NOMO-1 treated with dmso at 0.1 percent for 144 hours (cell line): Measurements from ENCODE around the gene ADORA2A.

Experiments used
- DNase-seq: peaks from one replicate; lab custom pipeline; 2025; ENCODE audit not compliant: unreplicated experiment; lab: John Stamatoyannopoulos, UW

ADORA2A gene

DNA sequence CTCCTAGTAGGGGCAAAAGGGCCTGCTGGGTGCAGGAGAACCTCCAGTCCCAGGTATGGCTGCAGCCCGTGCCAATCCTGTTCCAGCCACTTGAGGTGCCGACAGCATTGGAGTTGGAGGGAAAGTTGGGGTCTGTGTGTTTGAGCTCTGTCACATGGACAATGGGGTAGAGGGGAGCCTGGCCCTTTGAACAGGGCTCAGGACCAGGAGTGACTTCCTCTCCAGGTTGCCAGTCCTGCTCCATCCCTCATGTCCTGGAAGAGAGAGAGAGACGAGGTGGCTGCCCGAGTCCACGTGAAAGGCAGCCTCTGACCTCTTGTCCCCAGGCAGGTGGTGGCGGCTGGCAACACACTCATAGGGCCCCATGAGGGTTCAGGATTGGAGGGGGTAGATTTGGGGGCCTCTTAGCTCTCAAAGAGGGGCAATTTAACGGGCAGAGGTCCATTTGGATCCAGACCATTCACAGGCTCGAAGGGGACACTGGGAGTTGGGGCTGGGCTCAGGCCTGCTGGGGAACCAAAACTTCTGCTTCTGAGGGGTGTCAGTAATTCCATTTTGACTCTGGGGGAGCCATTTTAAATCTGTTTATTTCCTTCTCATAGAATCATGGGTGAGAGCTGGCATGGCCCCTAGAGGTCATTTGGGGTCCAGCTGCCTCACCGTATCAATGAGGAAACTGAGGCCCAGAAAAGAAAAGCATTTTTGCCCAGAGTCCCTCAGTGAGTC is 4.1 kb downstream of the ADORA2A start:
- DNase-seq, result no peak

- no peak for DNase-seq
Observed at GRCh38 chr22:24432059-24432853, 4.9 kb downstream of the ADORA2A start.

- no peak for DNase-seq
Observed at GRCh38 chr22:24433001-24433827, 5.8 kb downstream of the ADORA2A start.

DNA sequence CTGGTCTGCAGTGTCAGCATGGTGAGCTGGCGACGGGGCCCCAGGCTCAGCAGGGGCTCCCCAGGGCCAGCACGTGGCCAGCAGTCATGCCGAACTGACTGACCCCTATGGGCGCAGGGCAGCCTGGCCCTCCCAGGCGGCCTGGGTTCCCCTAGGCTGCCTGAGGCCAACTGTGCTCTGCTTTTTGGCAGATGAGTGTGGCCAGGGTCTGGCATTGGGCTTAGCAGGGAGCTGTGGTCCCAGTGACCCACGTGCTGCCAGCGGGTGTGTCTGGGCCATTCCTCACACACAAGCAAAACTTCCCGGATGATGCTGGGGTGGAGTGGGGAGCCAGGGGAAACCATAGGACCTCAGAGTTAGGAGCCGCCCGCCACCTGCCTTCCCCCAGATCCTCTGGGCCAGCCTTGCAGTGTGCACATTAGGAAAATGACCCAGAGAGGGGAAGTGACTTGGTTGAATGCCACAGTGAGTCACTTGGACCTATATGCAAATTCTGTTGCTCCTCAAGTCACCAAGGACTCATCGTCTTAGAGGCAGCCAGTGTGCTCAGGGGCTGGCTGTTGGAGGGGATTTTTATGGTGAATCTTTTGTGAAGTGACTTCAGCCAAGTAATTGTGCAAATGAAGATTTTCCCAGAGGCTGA is 6.5 kb downstream of the ADORA2A start:
- peak; percentile 82 for DNase-seq

- peak; percentile 75 for DNase-seq
Observed at GRCh38 chr22:24434471-24435322, 7.3 kb downstream of the ADORA2A start.

- no peak for DNase-seq
Observed at GRCh38 chr22:24435323-24435645, 7.9 kb downstream of the ADORA2A start.

GRCh38 chr22:24435861-24436371 is 8.5 kb downstream of the ADORA2A start:
- no peak for DNase-seq

DNA sequence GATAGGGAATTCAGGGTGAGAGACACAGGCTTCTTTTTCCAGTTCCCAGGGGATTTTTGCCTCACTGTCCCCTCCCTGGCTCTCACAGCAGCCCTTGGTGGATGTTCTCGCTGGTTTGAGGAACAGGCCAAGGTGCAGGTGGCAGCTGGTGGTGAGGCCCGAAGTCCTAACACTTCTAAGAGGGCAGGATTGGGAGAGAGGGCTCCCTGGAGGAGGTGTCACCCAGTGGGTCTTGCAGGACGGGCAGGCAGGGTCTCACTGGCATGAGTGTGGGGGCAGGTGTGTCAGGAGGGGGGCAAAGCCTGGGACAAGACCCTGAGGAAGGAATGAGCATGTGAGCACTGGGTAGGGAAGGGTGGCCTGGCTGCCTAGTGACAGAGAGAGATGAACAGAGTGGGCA is 9.2 kb downstream of the ADORA2A start:
- DNase-seq, result no peak

GRCh38 chr22:24437091-24437490 is 9.7 kb downstream of the ADORA2A start:
- no peak for DNase-seq

GRCh38 chr22:24437741-24438328 is 10.4 kb downstream of the ADORA2A start:
- no peak for DNase-seq

DNA sequence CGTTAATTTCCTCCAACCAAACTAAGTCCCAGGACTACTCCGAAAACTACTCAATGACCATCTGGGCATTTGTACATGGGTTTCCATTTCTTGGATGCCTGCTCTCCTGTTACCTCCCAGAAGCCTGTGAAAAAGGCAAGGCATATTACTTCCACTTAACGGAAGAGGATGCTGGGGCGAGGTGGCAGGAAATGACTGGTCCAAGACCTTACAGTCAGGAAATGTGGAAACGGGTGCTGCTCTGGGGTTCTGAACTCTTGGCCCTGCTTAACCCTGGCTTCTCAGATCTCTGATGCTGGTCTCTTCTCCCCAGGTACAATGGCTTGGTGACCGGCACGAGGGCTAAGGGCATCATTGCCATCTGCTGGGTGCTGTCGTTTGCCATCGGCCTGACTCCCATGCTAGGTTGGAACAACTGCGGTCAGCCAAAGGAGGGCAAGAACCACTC is 12.9 kb downstream of the ADORA2A start:
- DNase-seq, result no peak

GRCh38 chr22:24440718-24441405 is 13.5 kb downstream of the ADORA2A start:
- DNase-seq, result no peak

DNA sequence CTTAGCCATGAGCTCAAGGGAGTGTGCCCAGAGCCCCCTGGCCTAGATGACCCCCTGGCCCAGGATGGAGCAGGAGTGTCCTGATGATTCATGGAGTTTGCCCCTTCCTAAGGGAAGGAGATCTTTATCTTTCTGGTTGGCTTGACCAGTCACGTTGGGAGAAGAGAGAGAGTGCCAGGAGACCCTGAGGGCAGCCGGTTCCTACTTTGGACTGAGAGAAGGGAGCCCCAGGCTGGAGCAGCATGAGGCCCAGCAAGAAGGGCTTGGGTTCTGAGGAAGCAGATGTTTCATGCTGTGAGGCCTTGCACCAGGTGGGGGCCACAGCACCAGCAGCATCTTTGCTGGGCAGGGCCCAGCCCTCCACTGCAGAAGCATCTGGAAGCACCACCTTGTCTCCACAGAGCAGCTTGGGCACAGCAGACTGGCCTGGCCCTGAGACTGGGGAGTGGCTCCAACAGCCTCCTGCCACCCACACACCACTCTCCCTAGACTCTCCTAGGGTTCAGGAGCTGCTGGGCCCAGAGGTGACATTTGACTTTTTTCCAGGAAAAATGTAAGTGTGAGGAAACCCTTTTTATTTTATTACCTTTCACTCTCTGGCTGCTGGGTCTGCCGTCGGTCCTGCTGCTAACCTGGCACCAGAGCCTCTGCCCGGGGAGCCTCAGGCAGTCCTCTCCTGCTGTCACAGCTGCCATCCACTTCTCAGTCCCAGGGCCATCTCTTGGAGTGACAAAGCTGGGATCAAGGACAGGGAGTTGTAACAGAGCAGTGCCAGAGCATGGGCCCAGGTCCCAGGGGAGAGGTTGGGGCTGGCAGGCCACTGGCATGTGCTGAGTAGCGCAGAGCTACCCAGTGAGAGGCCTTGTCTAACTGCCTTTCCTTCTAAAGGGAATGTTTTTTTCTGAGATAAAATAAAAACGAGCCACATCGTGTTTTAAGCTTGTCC is 14.3 kb downstream of the ADORA2A start:
- no peak for DNase-seq

GRCh38 chr22:24442352-24442744 is 14.9 kb downstream of the ADORA2A start:
- DNase-seq, result no peak

GRCh38 chr22:24443668-24444067 is 16.3 kb downstream of the ADORA2A start:
- DNase-seq, result no peak

GRCh38 chr22:24444251-24444650 is 16.9 kb downstream of the ADORA2A start:
- DNase-seq, result no peak

DNA sequence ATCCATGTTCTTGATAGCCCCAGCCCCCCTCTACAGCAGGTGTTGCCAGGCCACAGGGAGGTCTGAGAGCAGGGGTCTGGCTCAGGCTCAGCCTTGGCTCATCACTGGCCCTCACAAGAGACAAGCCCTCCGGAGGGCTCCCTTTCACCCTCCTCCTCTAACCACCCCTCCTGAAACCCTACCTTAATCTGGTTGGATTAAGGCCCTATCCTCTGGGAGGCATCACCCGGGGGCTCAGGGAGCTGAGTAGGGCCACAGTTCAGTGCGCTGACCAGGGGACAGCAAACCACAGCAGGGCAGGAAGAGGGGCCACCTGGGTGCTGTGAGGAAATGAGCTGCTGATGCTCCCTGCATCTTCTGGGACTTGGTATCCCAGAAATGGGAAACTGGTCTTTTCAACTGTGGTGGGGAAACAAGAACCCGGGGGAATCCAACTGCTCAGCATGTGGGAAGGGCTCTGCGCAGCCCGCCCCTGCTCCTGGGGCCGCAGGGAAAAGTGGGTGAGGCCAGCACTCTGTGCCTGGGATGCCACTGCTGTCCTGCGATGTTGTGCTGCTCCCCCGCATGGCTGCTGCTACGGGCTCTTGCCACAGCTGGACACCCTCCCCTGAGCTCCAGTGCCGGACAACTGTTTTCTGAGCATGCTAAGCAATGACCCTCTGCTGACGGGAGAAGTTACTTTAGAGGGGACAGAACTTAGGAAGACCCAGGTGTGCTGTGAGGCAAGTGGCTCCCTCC is 17.5 kb downstream of the ADORA2A start:
- no peak for DNase-seq
